A673 (cell line): ENCODE measurements around the gene GMIP. TPM values are rescaled to one million over a fixed set of nuclear protein-coding genes. Genes with fewer than 3 reads are reported as not detected.

Source experiments
- BruUV-seq: library from RNA; stranded (reverse); fragments of 400-500 nt; replicated peaks from 2 replicates; lab custom pipeline; 2021; lab: Mats Ljungman, UMichigan
- CTCF ChIA-PET: fragments of 300-600 bp; sonication (Branson Sonifier 250); formaldehyde crosslinking; loops from one replicate; lab custom pipeline; 2022; ENCODE audit warnings: antibody characterized with exemption; lab: Charles Lee
- POLR2A ChIA-PET: fragments of 300-600 bp; sonication (Branson Sonifier 250); formaldehyde crosslinking; loops from one replicate; lab custom pipeline; 2022; ENCODE audit warnings: antibody characterized with exemption; ENCODE audit not compliant: low non-redundant PET; lab: Charles Lee
- DNase-seq: peaks from one replicate; pipeline ENCODE4 v3.0.0-alpha.2; 2015; ENCODE audit warnings: low spot score
- H3K27ac ChIP-seq: fragments of 200-600 bp; sonication (generic); 2 replicates; pipeline ENCODE4 v1.5.1; 2016; ENCODE audit warnings: mixed run types, low read depth, mild to moderate bottlenecking, mixed read lengths, antibody characterized with exemption, low read length; ENCODE audit not compliant: poor library complexity, severe bottlenecking
- H3K27me3 ChIP-seq: fragments of 200-600 bp; sonication (generic); replicated peaks from 2 replicates; pipeline ENCODE4 v1.6.1; 2017; ENCODE audit warnings: mixed run types, low read depth, mild to moderate bottlenecking, mixed read lengths, antibody characterized with exemption, low read length; ENCODE audit not compliant: insufficient read depth, poor library complexity
- H3K36me3 ChIP-seq: fragments of 200-600 bp; sonication (generic); 2 replicates; pipeline ENCODE4 v1.6.1; 2016; ENCODE audit warnings: mixed run types, mild to moderate bottlenecking, mixed read lengths, antibody characterized with exemption, low read length; ENCODE audit not compliant: insufficient read depth, poor library complexity, severe bottlenecking
- H3K4me1 ChIP-seq: fragments of 200-600 bp; sonication (generic); 2 replicates; pipeline ENCODE4 v1.6.1; 2017; ENCODE audit warnings: mixed run types, mild to moderate bottlenecking, mixed read lengths, antibody characterized with exemption, low read length; ENCODE audit not compliant: insufficient read depth, poor library complexity, severe bottlenecking
- H3K4me3 ChIP-seq: fragments of 200-600 bp; sonication (generic); 2 replicates; pipeline ENCODE4 v1.5.1; 2016; ENCODE audit warnings: low read depth, mixed run types, mild to moderate bottlenecking, mixed read lengths, low read length; ENCODE audit not compliant: poor library complexity, severe bottlenecking
- H3K9me3 ChIP-seq: fragments of 200-600 bp; sonication (generic); 2 replicates; pipeline ENCODE4 v1.6.1; 2016; ENCODE audit warnings: mixed run types, low read depth, mild to moderate bottlenecking, mixed read lengths, antibody characterized with exemption, low read length; ENCODE audit not compliant: poor library complexity, severe bottlenecking
- CTCF ChIP-seq: fragments of 300-800, 200-600 bp; sonication (generic); conservative IDR thresholded peaks from 2 replicates; pipeline ENCODE4 v1.5.1; 2017; ENCODE audit warnings: low read depth, mild to moderate bottlenecking, antibody characterized with exemption, low read length, moderate library complexity, mixed read lengths
- EZH2 ChIP-seq: fragments of 200-600 bp; sonication (generic); IDR thresholded peaks from 2 replicates; pipeline ENCODE4 v1.6.1; 2017; ENCODE audit warnings: borderline replicate concordance, low read depth, mild to moderate bottlenecking, mixed read lengths, antibody characterized with exemption, low read length; ENCODE audit not compliant: poor library complexity, severe bottlenecking
- intact Hi-C: fragments of 100-400 bp; cut with micrococcal nuclease; formaldehyde crosslinking; loops from one replicate; pipeline ENCODE4 v1.10.0; 2022; ENCODE audit not compliant: unreplicated experiment
- total RNA-seq: library from RNA; stranded (reverse); gene quantifications from 2 replicates; pipeline ENCODE4 v1.2.3, GENCODE V29; 2021

The GMIP gene
- total RNA-seq, 1 experiment from 2014 or later = 9.0 TPM

DNA sequence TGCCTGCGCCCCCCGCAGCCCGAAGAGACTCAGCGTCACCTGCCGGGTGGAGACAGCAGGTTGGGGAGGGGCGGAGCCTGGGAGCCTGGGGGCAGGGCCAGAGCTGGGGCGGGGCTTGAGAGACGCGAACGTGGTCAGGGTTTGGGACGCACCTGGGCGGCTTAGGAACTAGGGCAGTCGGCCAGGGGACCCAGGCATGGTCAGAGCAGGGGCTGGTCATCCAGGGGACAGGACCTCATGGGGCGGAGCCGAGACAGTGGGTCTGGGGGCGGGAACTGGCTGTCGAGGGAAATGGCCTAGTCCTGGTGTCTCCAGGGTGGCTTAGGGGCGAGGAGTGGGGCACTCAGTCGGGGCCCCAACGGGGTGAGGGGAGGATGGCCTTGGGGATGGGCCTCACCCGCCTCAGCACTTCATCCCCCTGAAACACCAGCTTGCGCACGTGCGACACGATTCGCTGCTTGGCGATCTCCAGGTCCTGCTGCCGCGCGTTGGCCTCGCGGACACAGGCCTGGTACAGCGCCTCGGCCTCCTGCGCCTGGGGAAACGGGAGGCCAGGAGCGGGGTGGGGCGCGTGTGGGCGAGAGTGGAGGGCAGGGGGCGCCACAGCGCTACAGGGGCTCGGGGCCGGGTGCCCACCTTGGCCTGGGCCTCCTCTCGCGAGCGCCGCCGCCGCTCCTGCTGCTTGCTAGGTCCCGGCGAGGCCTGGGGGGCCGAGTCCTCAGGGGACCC, 5.8 kb downstream of the GMIP start:
- no peak overlapping the region for H3K27ac ChIP-seq
- intact Hi-C loops = no loop called here
- BruUV-seq = no TSS peak
- no peaks in the 10 kb centered on the region for H3K9me3 ChIP-seq
- no peak for DNase-seq
- ChIA-PET CTCF (no interaction called here), POLR2A (no interaction called here)
- no peaks in the 10 kb centered on the region for H3K4me1 ChIP-seq
- H3K4me3 ChIP-seq = no peak overlapping the region
- no peaks in the 10 kb centered on the region for H3K27me3 ChIP-seq
- H3K36me3 ChIP-seq = no peaks in the 10 kb centered on the region
- TF ChIP-seq EZH2 = no peak
- TF ChIP-seq CTCF = no peak

DNA sequence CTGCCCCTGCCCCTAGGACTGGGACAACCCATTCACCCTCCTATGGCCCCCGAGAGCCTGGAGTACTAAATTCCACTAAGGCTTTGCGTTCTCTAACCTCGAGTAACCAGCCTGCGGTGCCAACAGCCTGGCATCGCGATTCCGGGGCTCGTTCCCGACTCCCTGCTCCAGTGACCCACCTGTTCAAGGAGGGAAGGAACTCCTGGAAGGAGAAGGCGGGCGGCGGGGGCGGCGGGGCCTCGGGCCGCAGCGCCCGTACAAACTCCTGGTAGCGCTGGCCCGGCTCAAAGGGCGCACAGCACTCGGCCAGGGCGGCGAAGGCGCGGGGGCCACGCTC, 6.3 kb downstream of the GMIP start:
- intact Hi-C loops = no loop called here
- POLR2A ChIA-PET = no interaction called here
- BruUV-seq = no TSS peak

GRCh38 chr19:19636573-19637185, 6.8 kb downstream of the GMIP start:
- BruUV-seq = no TSS peak
- DNase-seq = no peak
- Histone ChIP-seq H3K27ac (no peak overlapping the region), H3K36me3 (no peaks in the 10 kb centered on the region), H3K4me1 (no peaks in the 10 kb centered on the region), H3K9me3 (no peaks in the 10 kb centered on the region), H3K4me3 (no peak overlapping the region), H3K27me3 (no peaks in the 10 kb centered on the region)
- CTCF ChIA-PET = no interaction called here
- POLR2A ChIA-PET = no interaction called here
- intact Hi-C loops = no loop called here
- TF ChIP-seq CTCF = no peak
- no peak for TF ChIP-seq EZH2

More for the DNA sequence above, 6.3 kb downstream of the GMIP start:
- TF ChIP-seq EZH2 = no peak
- no peak for TF ChIP-seq CTCF
- no peaks in the 10 kb centered on the region for H3K27me3 ChIP-seq
- H3K4me3 ChIP-seq = no peak overlapping the region
- no peak for DNase-seq
- no peaks in the 10 kb centered on the region for H3K9me3 ChIP-seq
- no peaks in the 10 kb centered on the region for H3K4me1 ChIP-seq
- H3K27ac ChIP-seq = no peak overlapping the region
- H3K36me3 ChIP-seq = no peaks in the 10 kb centered on the region
- CTCF ChIA-PET = no interaction called here
